Thoracic aorta (tissue), 2 donors: ENCODE data around the gene ERMP1. TPM values are rescaled to one million over a fixed set of nuclear protein-coding genes. Genes with fewer than 3 reads are reported as not detected.

ENCODE experiments used
- ATAC-seq: fragments of 150-250 bp; one replicate; pipeline ENCODE4 v1.8.0; 2017; ENCODE audit warnings: low read depth; ENCODE audit not compliant: insufficient number of reproducible peaks, low FRiP score
- DNase-seq: peaks from one replicate; pipeline ENCODE4 v3.0.0-alpha.2; 2020; ENCODE audit warnings: low spot score
- H3K27ac ChIP-seq, 2 donors: fragments of 200-600 bp; sonication (generic); 1 replicate in 1 of 2; 2 replicates in 1 of 2; pipeline ENCODE4 v1.5.1; 2016; ENCODE audit warnings: mild to moderate bottlenecking in 2 of 2, moderate library complexity in 2 of 2
- H3K27me3 ChIP-seq: fragments of 200-600 bp; sonication (generic); replicated peaks from 2 replicates; pipeline ENCODE4 v1.6.0; 2016; ENCODE audit warnings: mild to moderate bottlenecking; ENCODE audit not compliant: insufficient read depth
- H3K36me3 ChIP-seq: fragments of 200-600 bp; sonication (generic); one replicate; pipeline ENCODE4 v1.5.1; 2016
- H3K4me1 ChIP-seq, 2 donors: fragments of 200-600 bp; sonication (generic); 1 replicate in 1 of 2; 2 replicates in 1 of 2; pipeline versions ENCODE4 v1.5.1 to v1.6.0; 2016; ENCODE audit warnings: low read depth in 2 of 2, mild to moderate bottlenecking in 1 of 2; ENCODE audit not compliant: control insufficient read depth in 1 of 2
- H3K4me3 ChIP-seq: fragments of 200-600 bp; sonication (generic); 2 replicates; pipeline ENCODE4 v1.5.1; 2016; ENCODE audit warnings: mild to moderate bottlenecking
- H3K9me3 ChIP-seq: fragments of 200-600 bp; sonication (generic); 2 replicates; pipeline ENCODE4 v1.5.1; 2016
- total RNA-seq, 2 donors: library from RNA; depleted of rRNA; stranded (reverse); fragments of >200 nt; gene quantifications; one replicate each; pipeline versions ENCODE4 v1.1.0 to v1.2.3, GENCODE V29; 2016
- TF ChIP-seq, protein P1 (sequence below): fragments of 200-600 bp; sonication (generic); IDR thresholded peaks from one replicate; pipeline ENCODE4 v1.5.1; 2019; ENCODE audit warnings: antibody characterized with exemption

ERMP1 gene
- total RNA-seq, 2 donors from 2014 or later, result 9.0 to 14.5 TPM

DNA sequence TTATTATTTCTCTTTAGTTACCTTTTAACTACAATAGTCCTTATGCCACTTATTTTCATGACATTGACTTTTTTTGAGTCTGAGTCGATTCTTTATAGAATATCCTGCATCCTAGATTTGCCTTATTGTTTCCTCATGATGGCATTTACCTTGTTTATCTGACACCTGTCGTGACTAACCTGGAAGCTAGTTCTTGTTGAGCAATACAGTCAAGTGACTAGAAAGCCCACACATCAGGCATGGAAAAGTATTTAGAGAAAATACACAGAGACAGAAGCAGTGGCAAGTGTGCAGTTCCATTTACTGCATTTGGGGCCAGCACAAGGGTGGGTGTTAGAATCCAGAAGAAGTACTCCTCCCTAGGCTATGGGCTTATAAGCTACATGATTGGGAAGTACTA, 97.8 kb downstream of the ERMP1 start:
- Histone ChIP-seq H3K27me3 (no peaks in the 10 kb centered on the region), H3K27ac (no peak overlapping the region), H3K9me3 (no peaks in the 10 kb centered on the region), H3K4me1 (no peaks in the 10 kb centered on the region), H3K36me3 (no peaks in the 10 kb centered on the region), H3K4me3 (no peak overlapping the region)
- no peak for ATAC-seq
- TF ChIP-seq, protein P1, sequence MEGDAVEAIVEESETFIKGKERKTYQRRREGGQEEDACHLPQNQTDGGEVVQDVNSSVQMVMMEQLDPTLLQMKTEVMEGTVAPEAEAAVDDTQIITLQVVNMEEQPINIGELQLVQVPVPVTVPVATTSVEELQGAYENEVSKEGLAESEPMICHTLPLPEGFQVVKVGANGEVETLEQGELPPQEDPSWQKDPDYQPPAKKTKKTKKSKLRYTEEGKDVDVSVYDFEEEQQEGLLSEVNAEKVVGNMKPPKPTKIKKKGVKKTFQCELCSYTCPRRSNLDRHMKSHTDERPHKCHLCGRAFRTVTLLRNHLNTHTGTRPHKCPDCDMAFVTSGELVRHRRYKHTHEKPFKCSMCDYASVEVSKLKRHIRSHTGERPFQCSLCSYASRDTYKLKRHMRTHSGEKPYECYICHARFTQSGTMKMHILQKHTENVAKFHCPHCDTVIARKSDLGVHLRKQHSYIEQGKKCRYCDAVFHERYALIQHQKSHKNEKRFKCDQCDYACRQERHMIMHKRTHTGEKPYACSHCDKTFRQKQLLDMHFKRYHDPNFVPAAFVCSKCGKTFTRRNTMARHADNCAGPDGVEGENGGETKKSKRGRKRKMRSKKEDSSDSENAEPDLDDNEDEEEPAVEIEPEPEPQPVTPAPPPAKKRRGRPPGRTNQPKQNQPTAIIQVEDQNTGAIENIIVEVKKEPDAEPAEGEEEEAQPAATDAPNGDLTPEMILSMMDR, result no peak
- DNase-seq, result no peak

Other genes starting within 250 kb of the ERMP1 start
- gene RIC1, start 204.0 kb downstream of the ERMP1 start, total RNA-seq, result 10 to 100 TPM; 44.5 to 49.4 TPM
- gene MLANA, start 57.8 kb upstream of the ERMP1 start, total RNA-seq, result not detected
- 10 to 100 TPM in 1 of 2 donors, 1 to 10 TPM in 1; 8.4 to 23.6 TPM for gene RANBP6, start 182.5 kb upstream of the ERMP1 start, total RNA-seq